Activated CD8-positive, alpha-beta memory T cell treated with anti-CD3 and anti-CD28 coated beads for 1 hour (primary cell): Measurements from ENCODE around the gene SPANXC.
"Not testable (repeated sequence)": the region's sequence is repeated elsewhere in the genome, so short reads cannot be mapped to it uniquely, and the experiment has no call there.

Experiments used
- DNase-seq, 2 donors: peaks; one replicate each; pipeline ENCODE4 v3.0.0-alpha.2; 2020; ENCODE audit warnings: low read depth in 1 of 2; ENCODE audit errors: extremely low read depth in 1 of 2

Gene SPANXC, protein sequence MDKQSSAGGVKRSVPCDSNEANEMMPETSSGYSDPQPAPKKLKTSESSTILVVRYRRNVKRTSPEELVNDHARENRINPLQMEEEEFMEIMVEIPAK

DNA sequence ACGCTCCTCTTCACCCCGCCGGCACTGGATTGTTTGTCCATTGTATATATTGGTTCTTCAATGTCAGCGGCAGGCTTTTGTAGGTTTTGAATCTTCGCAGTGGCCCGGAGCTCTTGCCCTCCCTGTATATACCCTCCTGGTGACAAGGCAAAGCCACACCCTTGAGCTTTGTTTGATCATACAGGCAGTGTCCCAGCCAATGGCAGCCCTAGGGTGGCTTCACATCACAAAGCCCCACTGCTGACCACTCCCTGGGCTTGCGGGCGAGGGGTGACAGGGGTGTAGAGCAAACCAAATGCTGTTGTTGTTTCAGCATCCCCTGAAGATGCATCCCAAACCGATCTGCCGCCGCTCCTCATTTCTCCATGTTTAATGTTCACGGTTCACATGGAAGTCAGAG is at the start of gene SPANXC:
Gene SPANXC, minus strand, starts transcription at position 101 of the 400 bp plus-strand sequence. Its CDS starts 60 bp downstream, at position 41.
- not testable (repeated sequence) for DNase-seq

DNA sequence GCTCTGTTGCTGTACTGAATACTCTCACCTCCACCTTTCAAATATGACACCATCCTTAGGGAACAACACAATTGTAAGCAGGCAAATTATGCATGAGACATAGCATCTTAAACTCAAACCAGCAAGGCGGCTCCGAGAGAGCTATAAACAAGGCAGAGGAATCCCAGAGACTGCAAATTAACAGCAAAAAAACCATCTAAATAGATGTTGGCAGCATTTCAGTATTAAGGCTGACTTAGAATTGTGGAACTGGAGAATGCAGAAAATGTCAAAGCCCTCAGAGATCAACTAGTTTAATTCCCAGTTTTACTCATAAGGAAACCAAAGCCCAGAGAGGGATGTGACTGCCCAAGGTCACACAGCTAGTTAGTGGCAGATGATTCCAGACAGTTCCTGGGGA is 37.2 kb upstream of the SPANXC start:
- no peak for DNase-seq

DNA sequence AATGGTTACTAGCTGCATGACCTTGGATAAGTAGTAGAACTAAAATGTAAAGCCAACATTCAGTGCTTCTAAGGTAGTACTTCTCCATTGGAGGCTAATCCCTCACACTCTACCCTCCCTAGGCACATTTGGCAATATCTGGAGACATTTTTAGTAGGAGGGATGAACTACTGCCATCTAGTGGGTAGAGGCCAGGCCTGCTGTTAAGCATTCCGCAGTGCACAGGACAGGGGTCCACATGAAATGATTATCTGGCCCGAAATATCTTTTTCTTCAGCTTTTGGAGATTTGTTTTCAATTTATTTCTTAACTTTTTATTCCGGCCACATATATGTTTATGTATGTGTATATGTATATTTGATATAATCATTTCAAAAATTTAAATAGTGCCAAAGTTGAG is 36.0 kb upstream of the SPANXC start:
- DNase-seq: no peak

DNA sequence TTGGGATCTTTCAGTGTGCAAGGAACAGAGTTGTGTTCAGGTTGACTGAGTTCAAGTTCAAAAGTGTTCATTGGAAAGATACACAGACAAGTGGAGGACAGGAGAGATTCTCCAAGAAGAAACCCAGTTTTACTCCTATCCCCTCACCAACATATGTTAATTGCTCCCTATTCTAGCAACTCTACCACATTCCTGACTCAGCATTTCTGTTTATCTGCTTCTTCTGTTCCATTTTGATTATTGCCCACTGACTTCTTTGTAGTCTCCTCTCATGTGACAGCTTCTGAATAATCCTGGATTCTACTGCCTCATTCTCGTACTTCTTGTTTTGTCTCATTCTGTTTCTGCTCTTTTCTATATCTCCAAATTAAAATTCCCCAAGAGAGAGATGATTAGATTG is 15.8 kb upstream of the SPANXC start:
- DNase-seq: no peak

DNA sequence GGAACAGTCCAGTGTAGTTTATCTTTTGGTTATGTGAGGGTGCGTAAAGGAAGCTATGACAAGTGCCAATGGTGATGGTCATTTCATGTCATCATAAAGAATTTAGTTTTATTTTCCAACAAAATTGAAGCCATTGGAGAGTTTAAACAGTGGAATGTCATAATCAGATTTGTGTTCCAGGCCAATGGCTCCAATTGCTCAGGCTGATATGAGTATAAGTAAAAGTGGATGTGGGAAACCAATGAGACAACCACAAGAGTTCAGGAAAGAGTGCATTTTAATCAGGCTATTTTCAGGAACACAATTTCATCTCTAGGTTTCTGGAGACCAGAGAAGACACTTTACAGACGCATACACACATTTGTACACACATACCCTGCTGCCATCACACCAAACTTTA is 20.7 kb downstream of the SPANXC start:
- no peak for DNase-seq

DNA sequence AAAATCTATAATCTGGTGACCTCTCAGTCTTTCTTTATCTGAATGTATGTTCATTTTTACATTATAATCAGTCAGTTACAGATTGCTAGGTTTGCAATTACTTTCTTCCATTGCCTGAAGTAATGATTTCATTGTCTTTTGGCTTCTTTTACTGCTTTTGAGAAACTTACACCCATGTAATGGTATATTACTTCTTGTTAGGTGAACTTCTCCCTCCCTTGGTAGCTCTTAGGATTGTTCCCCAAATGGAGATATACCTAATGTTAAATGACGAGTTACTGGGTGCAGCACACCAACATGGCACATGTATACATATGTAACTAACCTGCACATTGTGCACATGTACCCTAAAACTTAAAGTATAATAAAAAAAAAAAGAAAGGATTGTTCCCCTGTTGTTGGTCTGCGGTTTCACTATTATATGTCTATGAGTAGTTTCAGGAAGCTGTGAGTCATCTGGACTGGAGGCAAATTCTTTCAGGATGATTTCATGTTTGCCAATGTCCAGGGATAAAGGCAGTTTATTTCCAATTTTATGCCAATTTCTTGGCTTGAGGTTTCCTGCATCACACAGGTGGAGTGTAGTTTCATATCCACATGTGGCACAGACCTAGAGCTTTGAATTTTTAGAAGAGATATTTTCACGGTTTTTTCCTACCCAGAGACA is 21.8 kb downstream of the SPANXC start:
- DNase-seq: no peak

DNA sequence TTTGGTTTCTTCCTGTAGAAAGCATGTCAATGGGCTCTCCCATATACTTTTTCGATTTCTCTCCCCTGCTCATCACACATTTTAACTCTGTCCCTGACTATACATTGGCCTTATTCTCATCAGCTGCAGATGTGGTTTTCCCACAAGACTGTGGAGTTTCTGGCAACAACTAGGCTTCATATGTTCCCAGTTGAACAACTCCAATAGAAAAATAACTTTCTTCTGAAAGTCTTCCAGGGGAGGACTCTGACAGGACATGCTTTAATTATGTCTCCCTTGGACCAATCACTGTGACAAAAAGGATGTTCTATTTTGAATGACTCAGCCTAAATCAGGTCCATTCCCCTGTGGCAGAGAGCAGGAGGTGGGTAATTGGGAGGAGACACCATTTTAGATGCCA is 28.1 kb downstream of the SPANXC start:
- no peak for DNase-seq

DNA sequence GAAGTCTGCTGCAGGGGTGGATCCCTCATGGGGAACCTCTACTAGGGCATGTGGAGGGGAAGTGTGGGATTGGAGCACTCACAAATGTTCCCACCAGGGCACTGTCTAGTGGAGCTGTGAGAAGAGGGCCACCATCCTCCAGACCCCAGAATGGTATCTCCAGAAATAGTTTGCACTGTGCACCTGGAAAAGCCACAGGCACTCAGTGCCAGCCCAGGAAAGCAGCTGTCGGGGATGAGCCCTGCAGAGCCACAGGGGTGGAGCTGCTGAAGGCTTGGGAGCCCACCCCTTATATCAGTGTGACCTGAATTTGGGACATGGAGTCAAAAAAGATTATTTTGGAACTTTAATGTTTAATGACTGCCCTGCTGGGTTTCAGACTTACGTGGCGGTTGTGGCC is 40.4 kb downstream of the SPANXC start:
- no peak for DNase-seq
